Neural cell (in vitro differentiated cells): ENCODE data around the gene AEBP1.

Experiments used
- EP300 ChIP-seq: fragments of 450-650 bp; conservative IDR thresholded peaks from 2 replicates; pipeline ENCODE4 v1.6.1; 2014; ENCODE audit warnings: antibody characterized with exemption, mild to moderate bottlenecking, moderate library complexity; ENCODE audit not compliant: poor library complexity, severe bottlenecking
- EZH2 ChIP-seq: fragments of 200-600, 300-800 bp; shearing (Covaris generic), sonication (generic); IDR thresholded peaks from 2 replicates; pipeline ENCODE4 v1.6.1; 2014; ENCODE audit warnings: antibody characterized with exemption, low read length, borderline replicate concordance, mild to moderate bottlenecking; ENCODE audit not compliant: insufficient read depth, poor library complexity, severe bottlenecking
- POLR2AphosphoS5 ChIP-seq: IDR thresholded peaks from 2 replicates; pipeline ENCODE4 v1.6.1; 2012
- RAD21 ChIP-seq: fragments of 450-650 bp; conservative IDR thresholded peaks from 2 replicates; pipeline ENCODE4 v1.6.1; 2014; ENCODE audit warnings: antibody characterized with exemption, mild to moderate bottlenecking, moderate library complexity
- TF ChIP-seq, protein P1 (sequence below): fragments of 450-650 bp; IDR thresholded peaks from 2 replicates; pipeline ENCODE4 v1.5.1; 2014; ENCODE audit warnings: antibody characterized with exemption, mild to moderate bottlenecking, moderate library complexity; ENCODE audit not compliant: poor library complexity, severe bottlenecking
- TF ChIP-seq, protein P2 (sequence below): IDR thresholded peaks from 2 replicates; pipeline ENCODE4 v1.6.1; 2012; ENCODE audit warnings: borderline replicate concordance

DNA sequence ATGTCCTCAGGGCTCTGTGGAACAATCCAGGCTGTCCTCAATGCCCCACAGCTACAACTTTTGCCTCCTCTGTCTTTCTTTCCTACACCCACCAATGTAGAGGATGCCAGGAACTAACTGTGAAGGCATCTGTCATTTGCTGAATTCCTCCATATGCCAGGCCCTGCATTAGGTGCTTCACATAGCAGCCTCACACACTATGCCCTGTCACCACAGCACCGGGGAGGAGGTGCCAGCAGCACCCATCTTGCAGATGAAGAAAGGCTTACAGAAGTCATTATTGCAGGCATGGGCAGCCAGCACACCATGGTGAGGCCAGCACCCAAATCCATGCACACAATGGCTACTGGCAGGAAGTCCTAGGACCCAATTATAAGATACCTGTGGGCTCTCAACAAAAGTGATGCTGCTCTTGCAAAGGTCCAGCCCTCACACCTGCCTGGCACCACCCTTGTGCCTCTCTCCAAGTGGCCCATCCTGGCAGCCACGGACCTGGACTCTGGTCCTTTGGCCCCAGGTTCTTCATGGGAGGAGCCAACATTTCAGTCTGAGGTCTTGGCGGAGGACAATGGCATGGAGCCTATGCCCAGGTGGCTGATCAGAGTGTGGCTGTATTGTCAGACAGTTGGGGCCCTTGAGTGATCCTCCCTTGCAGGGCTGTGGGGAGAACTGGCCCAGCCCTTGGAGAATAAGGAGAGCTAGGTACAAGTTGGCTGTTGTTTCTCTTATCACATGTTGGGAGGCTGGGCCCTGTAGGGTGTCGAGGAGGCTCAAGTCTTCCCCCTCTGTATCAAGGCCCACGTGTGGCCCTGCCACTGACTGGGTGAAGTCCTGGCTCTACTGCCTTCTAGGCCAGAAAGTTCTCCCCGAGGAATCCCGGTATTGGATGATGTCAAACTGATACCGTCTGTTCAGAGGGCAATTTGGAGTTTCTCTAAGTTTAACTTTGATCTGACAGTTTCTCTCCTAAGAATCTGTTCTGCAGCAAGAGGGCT lies 51.3 kb downstream of the AEBP1 start:
- TF ChIP-seq RAD21 (no peak), EP300 (no peak), EZH2 (no peak), POLR2AphosphoS5 (no peak)
- TF ChIP-seq, protein P1, sequence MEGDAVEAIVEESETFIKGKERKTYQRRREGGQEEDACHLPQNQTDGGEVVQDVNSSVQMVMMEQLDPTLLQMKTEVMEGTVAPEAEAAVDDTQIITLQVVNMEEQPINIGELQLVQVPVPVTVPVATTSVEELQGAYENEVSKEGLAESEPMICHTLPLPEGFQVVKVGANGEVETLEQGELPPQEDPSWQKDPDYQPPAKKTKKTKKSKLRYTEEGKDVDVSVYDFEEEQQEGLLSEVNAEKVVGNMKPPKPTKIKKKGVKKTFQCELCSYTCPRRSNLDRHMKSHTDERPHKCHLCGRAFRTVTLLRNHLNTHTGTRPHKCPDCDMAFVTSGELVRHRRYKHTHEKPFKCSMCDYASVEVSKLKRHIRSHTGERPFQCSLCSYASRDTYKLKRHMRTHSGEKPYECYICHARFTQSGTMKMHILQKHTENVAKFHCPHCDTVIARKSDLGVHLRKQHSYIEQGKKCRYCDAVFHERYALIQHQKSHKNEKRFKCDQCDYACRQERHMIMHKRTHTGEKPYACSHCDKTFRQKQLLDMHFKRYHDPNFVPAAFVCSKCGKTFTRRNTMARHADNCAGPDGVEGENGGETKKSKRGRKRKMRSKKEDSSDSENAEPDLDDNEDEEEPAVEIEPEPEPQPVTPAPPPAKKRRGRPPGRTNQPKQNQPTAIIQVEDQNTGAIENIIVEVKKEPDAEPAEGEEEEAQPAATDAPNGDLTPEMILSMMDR, result no peak
- TF ChIP-seq, protein P2, sequence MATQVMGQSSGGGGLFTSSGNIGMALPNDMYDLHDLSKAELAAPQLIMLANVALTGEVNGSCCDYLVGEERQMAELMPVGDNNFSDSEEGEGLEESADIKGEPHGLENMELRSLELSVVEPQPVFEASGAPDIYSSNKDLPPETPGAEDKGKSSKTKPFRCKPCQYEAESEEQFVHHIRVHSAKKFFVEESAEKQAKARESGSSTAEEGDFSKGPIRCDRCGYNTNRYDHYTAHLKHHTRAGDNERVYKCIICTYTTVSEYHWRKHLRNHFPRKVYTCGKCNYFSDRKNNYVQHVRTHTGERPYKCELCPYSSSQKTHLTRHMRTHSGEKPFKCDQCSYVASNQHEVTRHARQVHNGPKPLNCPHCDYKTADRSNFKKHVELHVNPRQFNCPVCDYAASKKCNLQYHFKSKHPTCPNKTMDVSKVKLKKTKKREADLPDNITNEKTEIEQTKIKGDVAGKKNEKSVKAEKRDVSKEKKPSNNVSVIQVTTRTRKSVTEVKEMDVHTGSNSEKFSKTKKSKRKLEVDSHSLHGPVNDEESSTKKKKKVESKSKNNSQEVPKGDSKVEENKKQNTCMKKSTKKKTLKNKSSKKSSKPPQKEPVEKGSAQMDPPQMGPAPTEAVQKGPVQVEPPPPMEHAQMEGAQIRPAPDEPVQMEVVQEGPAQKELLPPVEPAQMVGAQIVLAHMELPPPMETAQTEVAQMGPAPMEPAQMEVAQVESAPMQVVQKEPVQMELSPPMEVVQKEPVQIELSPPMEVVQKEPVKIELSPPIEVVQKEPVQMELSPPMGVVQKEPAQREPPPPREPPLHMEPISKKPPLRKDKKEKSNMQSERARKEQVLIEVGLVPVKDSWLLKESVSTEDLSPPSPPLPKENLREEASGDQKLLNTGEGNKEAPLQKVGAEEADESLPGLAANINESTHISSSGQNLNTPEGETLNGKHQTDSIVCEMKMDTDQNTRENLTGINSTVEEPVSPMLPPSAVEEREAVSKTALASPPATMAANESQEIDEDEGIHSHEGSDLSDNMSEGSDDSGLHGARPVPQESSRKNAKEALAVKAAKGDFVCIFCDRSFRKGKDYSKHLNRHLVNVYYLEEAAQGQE, result no peak
